SU-DHL-6 (cell line): ENCODE measurements around the gene SFT2D3.

Experiments
- H2AFZ ChIP-seq: fragments of 200-600 bp; sonication (generic); 2 replicates; pipeline ENCODE4 v1.6.1; 2014; ENCODE audit warnings: low read depth, mild to moderate bottlenecking, moderate library complexity, mixed read lengths, antibody characterized with exemption, low read length; ENCODE audit not compliant: severe bottlenecking
- H3F3A ChIP-seq: fragments of 200-600 bp; shearing (Covaris generic); 2 replicates; pipeline ENCODE4 v1.6.0; 2016; ENCODE audit warnings: antibody characterized with exemption, mild to moderate bottlenecking; ENCODE audit not compliant: insufficient read depth
- H3K27ac ChIP-seq: fragments of 200-600 bp; sonication (generic); 2 replicates; pipeline ENCODE4 v1.5.1; 2016; ENCODE audit warnings: low read depth, mild to moderate bottlenecking, low read length, moderate library complexity, mixed read lengths
- H3K27me3 ChIP-seq: fragments of 200-600 bp; sonication (generic), shearing (Covaris generic); 2 replicates; pipeline ENCODE4 v1.6.0; 2014; ENCODE audit warnings: mild to moderate bottlenecking, low read length
- H3K36me3 ChIP-seq: fragments of 200-600 bp; sonication (generic); 2 replicates; pipeline ENCODE4 v1.6.1; 2014; ENCODE audit warnings: mild to moderate bottlenecking, low read length, mixed read lengths
- H3K4me2 ChIP-seq: fragments of 300-600, 200-600 bp; shearing (Covaris generic), sonication (generic); 2 replicates; pipeline ENCODE4 v1.6.0; 2014; ENCODE audit warnings: low read length, low read depth, mild to moderate bottlenecking; ENCODE audit not compliant: poor library complexity, severe bottlenecking
- H3K4me3 ChIP-seq: fragments of 200-600 bp; sonication (generic); 2 replicates; pipeline ENCODE4 v1.5.1; 2014; ENCODE audit warnings: antibody characterized with exemption, low read length, mild to moderate bottlenecking, mixed read lengths; ENCODE audit not compliant: insufficient read depth, poor library complexity, severe bottlenecking
- H3K79me2 ChIP-seq: fragments of 200-600 bp; sonication (generic); 2 replicates; pipeline ENCODE4 v1.6.1; 2014; ENCODE audit warnings: mild to moderate bottlenecking, low read length, moderate library complexity; ENCODE audit not compliant: insufficient read depth
- H3K9ac ChIP-seq: fragments of 200-600 bp; sonication (generic); 2 replicates; pipeline ENCODE4 v1.7.0; 2014; ENCODE audit warnings: mild to moderate bottlenecking, low read length
- H3K9me2 ChIP-seq: fragments of 200-600 bp; sonication (generic); replicated peaks from 2 replicates; pipeline ENCODE4 v1.6.1; 2014; ENCODE audit warnings: low read length; ENCODE audit not compliant: insufficient read depth
- H3K9me3 ChIP-seq: fragments of 200-600 bp; sonication (generic); 2 replicates; pipeline ENCODE4 v1.6.1; 2014; ENCODE audit warnings: low read length, mixed read lengths; ENCODE audit not compliant: insufficient read depth
- H4K20me1 ChIP-seq: fragments of 200-600 bp; sonication (generic); 2 replicates; pipeline ENCODE4 v1.6.1; 2014; ENCODE audit warnings: low read depth, mild to moderate bottlenecking, antibody characterized with exemption, low read length, moderate library complexity, mixed read lengths
- CTCF ChIP-seq: fragments of 200-600 bp; sonication (generic); IDR thresholded peaks from one replicate; pipeline ENCODE4 v1.5.1; 2017; ENCODE audit warnings: antibody characterized with exemption, mild to moderate bottlenecking, low read length, moderate library complexity; ENCODE audit not compliant: insufficient read depth, poor library complexity, severe bottlenecking
- EZH2phosphoT487 ChIP-seq: fragments of 200-600 bp; sonication (generic), shearing (Covaris generic); conservative IDR thresholded peaks from 2 replicates; pipeline ENCODE4 v1.6.1; 2018; ENCODE audit warnings: mild to moderate bottlenecking, antibody characterized with exemption, low read length, moderate library complexity, mixed read lengths

Gene SFT2D3

GRCh38 chr2:127737892-127738291 lies 36.6 kb downstream of the SFT2D3 start:
- Histone ChIP-seq H3K36me3 (peaks cover 30% of the 10 kb centered on the region), H3K9me2 (no peaks in the 10 kb centered on the region), H3K4me3 (no peak overlapping the region), H3K9ac (no peak overlapping the region), H3K9me3 (no peaks in the 10 kb centered on the region), H3K4me2 (no peak overlapping the region), H3K27ac (no peak overlapping the region), H3K27me3 (no peaks in the 10 kb centered on the region), H4K20me1 (no peaks in the 10 kb centered on the region), H3F3A (peaks cover 7% of the 10 kb centered on the region; the same call in 1 of the 2 replicates), H2AFZ (no peak overlapping the region), H3K79me2 (0 out of 2 replicates have a peak, but pooled peaks cover 4% of the 10 kb centered on the region)
- TF ChIP-seq EZH2phosphoT487 (no peak), CTCF (no peak)

- Histone ChIP-seq H3K9me2 (no peaks in the 10 kb centered on the region), H4K20me1 (no peaks in the 10 kb centered on the region), H3K79me2 (0 out of 2 replicates have a peak, but pooled peaks cover 4% of the 10 kb centered on the region), H3K27ac (no peak overlapping the region), H3K4me2 (no peak overlapping the region), H3K9ac (no peak overlapping the region), H3K9me3 (no peaks in the 10 kb centered on the region), H3F3A (no peaks in the 10 kb centered on the region; the same call in 1 of the 2 replicates), H2AFZ (no peak overlapping the region), H3K36me3 (peaks cover 42% of the 10 kb centered on the region), H3K27me3 (no peaks in the 10 kb centered on the region), H3K4me3 (no peak overlapping the region)
- no peak for TF ChIP-seq CTCF
- TF ChIP-seq EZH2phosphoT487: no peak
Measured at GRCh38 chr2:127739800-127740199, 38.5 kb downstream of the SFT2D3 start.

- Histone ChIP-seq H3K9ac (no peak overlapping the region), H3K36me3 (peaks cover 46% of the 10 kb centered on the region), H3K27ac (no peak overlapping the region), H3K4me2 (no peak overlapping the region), H4K20me1 (no peaks in the 10 kb centered on the region), H2AFZ (no peak overlapping the region), H3K4me3 (no peak overlapping the region), H3K27me3 (no peaks in the 10 kb centered on the region), H3K9me2 (no peaks in the 10 kb centered on the region), H3K9me3 (no peaks in the 10 kb centered on the region), H3F3A (no peaks in the 10 kb centered on the region; the same call in 1 of the 2 replicates), H3K79me2 (0 out of 2 replicates have a peak, but pooled peaks cover 4% of the 10 kb centered on the region)
- no peak for TF ChIP-seq CTCF
- TF ChIP-seq EZH2phosphoT487: no peak
Measured at GRCh38 chr2:127740665-127741288, 39.5 kb downstream of the SFT2D3 start.
